ENCODE results near the gene ARHGDIG. TPM values are rescaled to one million over a fixed set of nuclear protein-coding genes. Genes with fewer than 3 reads are reported as not detected.
A peak's percentile ranks its signal among the peaks of the same experiment; 100 is the strongest.

Gene ARHGDIG
- total and polyA plus RNA-seq, 9 of the 15 experiments (the other 6 are each of a cell fraction or from before 2014, with no cell fraction given), result 0.36 to 2.5 (median 0.64) TPM; not detected in 2

DNA sequence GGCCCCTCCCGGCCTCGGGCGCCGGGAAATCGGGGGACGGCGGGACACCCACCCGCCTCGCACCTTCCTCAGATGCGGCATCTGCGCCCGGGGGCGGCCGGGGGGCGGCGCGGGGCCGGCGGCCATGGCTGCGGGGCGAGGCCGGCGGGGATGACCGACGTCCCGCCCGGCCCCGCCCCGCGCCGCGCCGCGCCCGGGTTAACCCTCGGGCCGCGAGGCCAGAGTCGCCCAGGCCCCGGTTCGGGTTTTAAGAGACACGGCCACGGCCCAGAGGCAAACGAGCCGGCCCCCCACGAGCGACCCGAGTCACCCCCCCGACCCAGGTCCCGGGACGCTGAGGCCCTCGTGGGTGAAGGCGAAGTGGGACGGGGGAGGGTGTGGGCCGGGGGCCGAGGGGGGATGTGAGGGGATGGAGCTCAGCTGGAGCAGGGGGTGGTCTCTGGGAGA, 4.6 kb upstream of the ARHGDIG start, which contains the start of gene RGS11 (continued):
- TF ChIP-seq ZNF253 (CRISPR knock-in tag; conservative IDR thresholded peaks at IDR 0.05) (no peak), HDAC1 (IDR thresholded peaks at IDR 0.05) (no peak), ZBTB43 (CRISPR knock-in tag; IDR thresholded peaks at IDR 0.05) (no peak)
- TF ChIP-seq, protein P1, sequence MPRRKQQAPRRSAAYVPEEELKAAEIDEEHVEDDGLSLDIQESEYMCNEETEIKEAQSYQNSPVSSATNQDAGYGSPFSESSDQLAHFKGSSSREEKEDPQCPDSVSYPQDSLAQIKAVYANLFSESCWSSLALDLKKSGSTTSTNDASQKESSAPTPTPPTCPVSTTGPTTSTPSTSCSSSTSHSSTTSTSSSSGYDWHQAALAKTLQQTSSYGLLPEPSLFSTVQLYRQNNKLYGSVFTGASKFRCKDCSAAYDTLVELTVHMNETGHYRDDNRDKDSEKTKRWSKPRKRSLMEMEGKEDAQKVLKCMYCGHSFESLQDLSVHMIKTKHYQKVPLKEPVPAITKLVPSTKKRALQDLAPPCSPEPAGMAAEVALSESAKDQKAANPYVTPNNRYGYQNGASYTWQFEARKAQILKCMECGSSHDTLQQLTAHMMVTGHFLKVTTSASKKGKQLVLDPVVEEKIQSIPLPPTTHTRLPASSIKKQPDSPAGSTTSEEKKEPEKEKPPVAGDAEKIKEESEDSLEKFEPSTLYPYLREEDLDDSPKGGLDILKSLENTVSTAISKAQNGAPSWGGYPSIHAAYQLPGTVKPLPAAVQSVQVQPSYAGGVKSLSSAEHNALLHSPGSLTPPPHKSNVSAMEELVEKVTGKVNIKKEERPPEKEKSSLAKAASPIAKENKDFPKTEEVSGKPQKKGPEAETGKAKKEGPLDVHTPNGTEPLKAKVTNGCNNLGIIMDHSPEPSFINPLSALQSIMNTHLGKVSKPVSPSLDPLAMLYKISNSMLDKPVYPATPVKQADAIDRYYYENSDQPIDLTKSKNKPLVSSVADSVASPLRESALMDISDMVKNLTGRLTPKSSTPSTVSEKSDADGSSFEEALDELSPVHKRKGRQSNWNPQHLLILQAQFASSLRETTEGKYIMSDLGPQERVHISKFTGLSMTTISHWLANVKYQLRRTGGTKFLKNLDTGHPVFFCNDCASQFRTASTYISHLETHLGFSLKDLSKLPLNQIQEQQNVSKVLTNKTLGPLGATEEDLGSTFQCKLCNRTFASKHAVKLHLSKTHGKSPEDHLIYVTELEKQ (CRISPR knock-in tag; IDR thresholded peaks at IDR 0.05), result no peak

- intact Hi-C loops (cut with micrococcal nuclease) (no loop called here), in situ Hi-C loops (cut with MboI) (no loop called here)
- H3K9me1 ChIP-seq (ENCODE audit: control insufficient read depth, insufficient read depth, low read length), result no peaks in the 10 kb centered on the region
- POLR2A ChIA-PET, result interaction anchor here (0.5 to 1.0 kb wide), 5 partner anchors 8 to 39 kb away, joined by 3 to 5 read pairs (median 3); no protein-coding TSS in a partner anchor
- no peaks in the 10 kb centered on the region for H3K79me2 ChIP-seq (ENCODE audit: control insufficient read depth, insufficient read depth, low read length)
- H3K9me3 ChIP-seq (replicated peaks; ENCODE audit: control insufficient read depth, insufficient read depth, low read depth, low read length), result no peaks in the 10 kb centered on the region
- CTCF ChIA-PET (ENCODE audit: low intra/inter-chr PET ratio), result no interaction called here
- peak overlapping the region in 1 of 2 experiments; percentile 35; a peak in 1 of 4 replicates for H3K9ac ChIP-seq (ENCODE audit: insufficient read depth in 1 of 2, low read depth in 2 of 2, low read length in 2 of 2)
- no TSS peak for BruUV-seq (replicated peaks)
- no peaks in the 10 kb centered on the region for H3K36me3 ChIP-seq (ENCODE audit: control insufficient read depth, insufficient read depth, low read length)
- no peaks in the 10 kb centered on the region for H3K27me3 ChIP-seq (ENCODE audit: control insufficient read depth in 2 of 2, insufficient read depth in 2 of 2, low read length in 2 of 2)
- H3K4me1 ChIP-seq (replicated peaks in 1 of 2; ENCODE audit: control insufficient read depth in 2 of 2, insufficient read depth in 2 of 2, low read length in 2 of 2), result peaks cover 0 to 66% of the 10 kb centered on the region in 2 experiments; a peak in 2 of 5 replicates
- no peaks in the 10 kb centered on the region for H4K20me1 ChIP-seq (replicated peaks; ENCODE audit: control insufficient read depth, insufficient read depth, low read length)
- H3K4me3 ChIP-seq, result no peak overlapping the region
- TF ChIP-seq, protein P2, sequence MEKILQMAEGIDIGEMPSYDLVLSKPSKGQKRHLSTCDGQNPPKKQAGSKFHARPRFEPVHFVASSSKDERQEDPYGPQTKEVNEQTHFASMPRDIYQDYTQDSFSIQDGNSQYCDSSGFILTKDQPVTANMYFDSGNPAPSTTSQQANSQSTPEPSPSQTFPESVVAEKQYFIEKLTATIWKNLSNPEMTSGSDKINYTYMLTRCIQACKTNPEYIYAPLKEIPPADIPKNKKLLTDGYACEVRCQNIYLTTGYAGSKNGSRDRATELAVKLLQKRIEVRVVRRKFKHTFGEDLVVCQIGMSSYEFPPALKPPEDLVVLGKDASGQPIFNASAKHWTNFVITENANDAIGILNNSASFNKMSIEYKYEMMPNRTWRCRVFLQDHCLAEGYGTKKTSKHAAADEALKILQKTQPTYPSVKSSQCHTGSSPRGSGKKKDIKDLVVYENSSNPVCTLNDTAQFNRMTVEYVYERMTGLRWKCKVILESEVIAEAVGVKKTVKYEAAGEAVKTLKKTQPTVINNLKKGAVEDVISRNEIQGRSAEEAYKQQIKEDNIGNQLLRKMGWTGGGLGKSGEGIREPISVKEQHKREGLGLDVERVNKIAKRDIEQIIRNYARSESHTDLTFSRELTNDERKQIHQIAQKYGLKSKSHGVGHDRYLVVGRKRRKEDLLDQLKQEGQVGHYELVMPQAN (IDR thresholded peaks at IDR 0.05; ENCODE audit: borderline replicate concordance), result no peak
- TF ChIP-seq, protein P3, sequence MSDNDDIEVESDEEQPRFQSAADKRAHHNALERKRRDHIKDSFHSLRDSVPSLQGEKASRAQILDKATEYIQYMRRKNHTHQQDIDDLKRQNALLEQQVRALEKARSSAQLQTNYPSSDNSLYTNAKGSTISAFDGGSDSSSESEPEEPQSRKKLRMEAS (CRISPR knock-in tag; IDR thresholded peaks at IDR 0.05), result 0 out of 2 replicates have a peak, but pooled peaks have one; percentile 39
- WGBS (ENCODE audit: insufficient coverage, low coverage, missing lambda C conversion rate), result 60% methylated on average over 16 of the region's 20 CpGs
- no peak overlapping the region for H3K27ac ChIP-seq (ENCODE audit: extremely low read depth, low read depth, low read length)
- DNase-seq (ENCODE audit: extremely low read depth in 1 of 4, low spot score in 3 of 4) (no peak), ATAC-seq (no peak), FAIRE-seq (no peak)
- no peak overlapping the region for H3K4me2 ChIP-seq (ENCODE audit: insufficient read depth, low read length)
- no peak overlapping the region for H2AFZ ChIP-seq (ENCODE audit: low read depth, low read length)
Measured at GRCh38 chr16:276426-277077, 3.8 kb upstream of the ARHGDIG start.
